OCI-LY3 (cell line): ENCODE measurements around the gene DAAM2.

ENCODE experiments used
- CTCF ChIP-seq: fragments of 200-600, 300-600 bp; sonication (generic); IDR thresholded peaks from 2 replicates; pipeline ENCODE4 v1.5.1; 2014; ENCODE audit warnings: antibody characterized with exemption, low read length, low read depth
- EZH2phosphoT487 ChIP-seq: fragments of 200-600 bp; shearing (Covaris generic); IDR thresholded peaks from 2 replicates; pipeline ENCODE4 v1.6.1; 2018; ENCODE audit warnings: antibody characterized with exemption, mixed run types, low read depth

GRCh38 chr6:39812853-39813533, 20.8 kb downstream of the DAAM2 start:
- peak; percentile 55 for TF ChIP-seq CTCF
- no peak for TF ChIP-seq EZH2phosphoT487
